GM18861 (cell line): ENCODE results near the gene SKIDA1.

Source experiments
- ATAC-seq: cut with Tn5 transposase; IDR thresholded peaks from one replicate; pipeline ENCODE4 v1.9.1; 2021; ENCODE audit not compliant: unreplicated experiment

SKIDA1 gene

DNA sequence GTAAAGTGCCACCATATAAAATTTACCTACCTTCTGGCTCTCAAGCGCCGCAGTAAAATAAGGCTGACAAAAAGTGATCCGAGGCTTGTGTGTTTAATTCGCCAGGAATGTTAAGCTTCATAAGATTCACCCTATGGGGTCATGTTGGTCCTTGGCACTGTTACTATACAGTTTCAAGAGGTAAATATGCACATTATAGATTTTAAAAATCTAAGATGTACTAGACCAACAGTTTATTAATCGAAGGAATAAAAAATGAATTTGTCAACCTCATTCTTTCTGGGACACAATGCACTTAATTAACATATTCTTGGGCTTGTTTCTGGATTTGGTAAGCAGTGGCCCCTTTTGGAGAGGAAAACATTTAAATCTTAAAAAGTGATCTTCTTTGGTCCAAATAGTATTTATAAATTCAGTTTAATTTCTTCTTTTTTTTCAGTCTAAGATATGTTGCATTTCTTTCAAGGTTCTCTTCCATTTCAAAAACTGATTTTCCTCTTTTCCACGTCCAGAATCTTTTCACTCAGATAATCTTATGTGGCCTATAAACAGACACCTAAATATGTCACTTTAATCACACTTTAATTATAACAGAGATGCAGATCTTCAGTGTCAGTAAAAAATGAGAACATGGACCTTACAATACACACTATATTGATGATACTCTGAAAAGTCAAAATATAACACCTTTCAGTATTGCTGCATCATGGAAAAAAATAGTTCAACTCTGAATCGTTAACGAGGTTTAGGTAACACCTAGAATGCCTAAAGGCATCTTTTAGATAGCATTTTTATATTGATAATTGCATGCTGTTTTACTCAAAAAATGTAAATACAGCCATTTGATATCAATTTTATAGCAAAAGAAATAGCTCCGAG lies 3.8 kb upstream of the SKIDA1 start:
- ATAC-seq, result no peak

GRCh38 chr10:21528236-21529031 lies 3.0 kb upstream of the SKIDA1 start:
- ATAC-seq, result no peak

DNA sequence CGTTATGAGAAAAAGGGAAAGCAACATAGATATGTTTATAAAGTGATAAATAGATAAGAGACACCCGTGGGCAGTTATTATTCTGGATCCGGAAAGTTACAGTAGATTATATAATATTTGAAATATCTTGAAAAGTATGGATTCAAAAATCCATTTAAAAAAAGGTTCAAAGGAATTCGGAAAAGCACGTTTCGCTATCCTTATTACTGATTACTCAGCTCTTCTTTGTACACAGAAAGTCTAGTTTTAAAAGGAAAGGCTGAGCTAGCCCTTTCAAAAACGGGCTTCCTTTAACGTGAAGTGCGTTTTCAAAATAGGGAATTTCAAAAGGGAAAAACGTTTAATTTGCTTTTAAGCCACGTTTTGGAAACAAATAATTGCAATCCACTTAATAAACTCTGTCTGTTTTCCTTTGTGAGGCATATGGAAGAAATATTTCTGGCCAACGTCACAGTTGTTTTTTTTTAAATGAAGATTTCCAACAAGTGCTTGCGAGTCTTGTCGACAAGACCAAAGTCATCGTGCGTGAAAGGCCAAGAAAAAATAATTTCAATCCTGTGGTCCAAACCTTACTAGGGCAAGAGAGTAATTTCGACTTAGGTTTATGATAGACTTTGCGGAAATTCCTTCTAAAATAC lies 2.2 kb upstream of the SKIDA1 start:
- no peak for ATAC-seq

DNA sequence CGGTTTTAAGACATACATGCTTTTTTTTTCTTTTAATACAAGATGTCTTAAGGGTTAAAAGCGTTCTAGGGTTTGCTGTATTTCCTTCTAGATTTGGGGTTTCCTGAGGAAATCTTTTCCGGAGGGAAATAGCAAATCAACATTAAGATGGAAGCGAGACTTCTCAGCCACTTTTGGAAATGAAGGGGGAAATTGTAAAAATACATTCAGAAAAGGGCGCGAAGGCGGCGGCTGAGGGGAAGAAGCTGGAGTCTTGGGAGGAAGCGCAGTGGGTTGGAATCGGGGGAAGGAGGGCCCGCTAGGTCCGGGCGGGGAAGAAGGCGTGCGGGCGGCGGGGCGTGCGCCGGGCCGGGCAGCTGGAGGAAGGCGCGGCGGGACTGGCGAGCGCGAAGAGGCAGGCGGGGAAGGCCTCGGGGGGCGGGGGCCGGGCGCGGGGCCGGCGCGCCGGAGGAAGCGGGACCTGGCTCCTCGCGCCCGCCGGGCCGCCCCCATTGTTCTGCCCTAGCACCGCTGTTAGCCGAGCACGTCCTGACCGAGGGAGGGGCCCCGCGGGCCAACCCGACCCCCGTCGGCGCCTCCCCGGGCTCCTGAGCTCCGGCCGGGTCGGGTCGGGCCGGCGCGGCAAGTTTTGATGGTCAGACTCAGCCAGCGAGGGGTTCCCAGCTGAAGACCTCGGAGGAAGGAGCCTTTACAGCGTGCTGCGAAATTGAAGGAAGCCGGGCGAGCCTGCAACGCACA lies 1.5 kb upstream of the SKIDA1 start:
- no peak for ATAC-seq

DNA sequence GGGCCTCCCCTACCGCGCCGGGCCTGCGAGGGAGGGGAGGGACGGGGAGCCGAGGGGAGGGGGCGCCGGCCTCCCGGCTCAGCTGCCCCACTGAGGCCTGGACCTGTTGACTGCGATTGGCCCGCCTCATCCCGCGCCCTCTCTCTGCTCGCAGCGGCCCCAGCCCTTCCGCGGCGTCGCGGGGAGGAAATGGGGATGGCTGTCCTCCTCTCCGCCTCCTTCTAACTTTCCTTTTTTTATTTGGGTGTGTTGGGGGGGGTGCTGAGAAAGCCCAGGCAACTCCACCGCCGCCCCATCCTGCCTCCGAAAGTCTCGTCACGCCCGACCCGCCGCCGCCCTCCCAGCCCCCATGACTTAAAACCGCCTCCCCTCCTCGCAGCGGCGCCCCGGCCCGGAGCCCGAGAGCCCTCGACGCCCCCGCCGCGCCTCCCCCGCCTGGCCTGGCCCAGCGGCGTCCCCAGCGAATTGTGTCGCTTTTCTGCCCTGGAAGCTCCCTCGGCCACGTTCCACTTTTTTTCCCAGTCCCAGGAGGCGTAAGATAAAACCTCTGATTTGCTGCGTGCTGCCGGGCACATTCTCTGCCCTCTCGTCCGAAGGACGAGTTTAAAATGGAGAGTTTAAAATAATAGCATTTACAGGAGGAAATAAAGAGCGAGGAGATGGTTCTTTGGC lies 842 bp upstream of the SKIDA1 start:
- ATAC-seq, result no peak

GRCh38 chr10:21524526-21525366 lies 736 bp downstream of the SKIDA1 start:
- ATAC-seq, result no peak

- ATAC-seq, result no peak
Measured at GRCh38 chr10:21524131-21524525, 1.4 kb downstream of the SKIDA1 start.

GRCh38 chr10:21523557-21524008 lies 1.9 kb downstream of the SKIDA1 start:
- no peak for ATAC-seq

GRCh38 chr10:21522631-21523406 lies 2.7 kb downstream of the SKIDA1 start:
- ATAC-seq, result no peak

DNA sequence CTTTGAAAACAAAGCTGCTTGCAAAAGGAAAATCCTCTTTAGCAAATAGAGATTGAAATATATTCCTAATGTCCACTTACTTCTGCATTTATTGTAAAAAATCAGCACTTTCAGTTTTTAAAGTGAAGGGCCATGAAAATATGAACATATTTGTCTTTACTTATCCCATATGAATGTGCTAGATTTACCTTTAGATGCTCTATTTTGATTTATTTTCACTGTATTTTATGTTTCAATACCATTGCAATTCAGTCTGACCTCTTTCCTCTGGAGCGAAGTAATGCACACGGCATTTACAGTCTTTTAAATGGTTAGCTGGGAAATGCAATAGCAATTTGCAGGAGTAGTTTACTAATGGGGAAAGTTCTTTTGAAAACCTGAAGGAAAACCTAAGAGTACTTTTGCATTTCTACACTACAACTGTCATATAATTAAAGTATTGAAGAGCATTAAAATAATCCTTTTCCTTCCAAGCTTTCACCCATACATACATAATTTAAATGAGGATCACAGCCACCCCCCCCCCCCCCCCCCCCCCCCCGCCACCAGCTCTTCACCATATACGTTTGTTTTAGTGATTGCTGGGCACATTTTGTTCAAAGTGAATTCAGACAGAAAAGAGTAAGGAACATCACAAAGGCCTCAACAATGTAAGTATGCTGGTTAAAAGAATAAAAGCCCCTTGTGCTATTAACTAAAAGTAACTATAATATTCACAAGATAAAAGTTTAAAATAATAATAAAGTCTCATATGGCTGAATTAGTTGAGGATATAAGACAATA lies 3.5 kb downstream of the SKIDA1 start:
- no peak for ATAC-seq

GRCh38 chr10:21520949-21521348 lies 4.5 kb downstream of the SKIDA1 start:
- no peak for ATAC-seq

GRCh38 chr10:21520509-21520908 lies 5.0 kb downstream of the SKIDA1 start:
- no peak for ATAC-seq

- ATAC-seq, result peak; percentile 39
Measured at GRCh38 chr10:21519941-21520436, 5.5 kb downstream of the SKIDA1 start.

DNA sequence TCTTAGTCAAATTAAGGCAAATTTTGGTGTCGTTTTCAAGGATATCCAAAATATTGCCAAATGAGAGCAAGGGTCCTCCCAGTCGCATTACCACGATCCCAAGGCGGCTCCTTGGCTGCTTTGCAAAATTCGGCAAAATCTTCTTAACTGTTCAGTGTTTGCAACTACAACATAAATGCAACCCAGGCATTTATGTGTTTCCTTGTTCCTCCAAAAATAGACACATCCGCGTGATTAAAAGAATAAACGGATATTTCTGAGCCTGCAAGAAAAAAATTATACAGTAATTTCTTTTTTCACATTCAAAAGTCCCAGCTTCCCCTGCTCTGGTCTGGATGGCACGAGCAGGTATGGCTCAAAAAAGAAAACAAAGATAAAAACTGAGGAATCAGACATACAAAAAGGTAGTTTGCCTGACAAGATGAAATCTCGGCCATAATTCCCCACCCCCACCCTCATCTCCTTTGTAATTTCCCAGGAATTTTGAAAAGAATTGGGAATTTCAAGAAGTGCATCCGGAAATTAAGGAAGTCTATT lies 6.0 kb downstream of the SKIDA1 start:
- no peak for ATAC-seq

- ATAC-seq, result no peak
Measured at GRCh38 chr10:21518641-21519396, 6.7 kb downstream of the SKIDA1 start.

- ATAC-seq, result no peak
Measured at GRCh38 chr10:21518149-21518640, 7.3 kb downstream of the SKIDA1 start.
